ENCODE data around the gene KCTD17. TPM values are rescaled to one million over a fixed set of nuclear protein-coding genes. Genes with fewer than 3 reads are reported as not detected.

Gene KCTD17
- total RNA-seq, 1 experiment from 2014 or later, result 29.5 TPM

DNA sequence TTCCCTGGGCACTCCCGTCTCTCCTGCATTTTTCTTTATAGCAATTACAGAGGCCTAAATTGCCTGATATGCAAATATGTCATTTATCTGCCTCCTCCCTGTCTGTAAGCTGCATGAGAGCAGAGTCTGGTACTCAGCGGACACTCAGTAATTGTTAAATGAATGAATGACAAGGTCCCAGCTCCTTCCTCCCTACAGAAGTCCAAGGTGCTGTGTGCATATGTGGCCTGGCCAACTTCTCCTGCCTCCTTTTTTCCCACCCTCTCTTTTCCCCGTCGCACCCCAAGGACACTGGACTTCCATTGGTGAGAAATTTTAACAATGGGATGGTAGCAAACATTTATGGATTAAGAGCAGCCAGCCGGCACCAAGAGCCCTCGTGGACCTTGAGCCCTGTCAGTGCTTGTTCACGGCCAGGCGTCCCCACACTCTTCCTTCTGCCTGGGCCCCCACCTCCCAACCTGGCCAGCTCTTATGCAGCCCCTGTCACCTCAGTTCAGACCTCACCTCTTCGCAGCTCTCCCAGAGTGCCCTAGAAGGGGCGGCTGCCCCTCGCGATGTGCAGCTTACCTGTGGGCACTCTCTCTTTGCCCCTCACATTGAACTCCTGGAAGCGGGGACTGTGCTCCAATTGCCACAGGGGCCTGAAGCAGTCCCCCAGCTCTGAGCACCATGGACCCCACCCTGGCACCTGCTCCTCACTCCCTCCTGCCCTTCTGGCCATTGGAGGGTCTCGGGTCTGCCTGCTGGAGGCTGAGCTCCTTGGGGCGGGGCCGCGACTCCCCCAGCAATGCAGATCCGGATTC lies 56.5 kb downstream of the KCTD17 start:
- no peak for DNase-seq (ENCODE audit: low read depth in 1 of 2, low spot score in 2 of 2)
- Histone ChIP-seq H3K4me1 (replicated peaks) (no peaks in the 10 kb centered on the region), H3K9me3 (replicated peaks) (no peaks in the 10 kb centered on the region), H3K4me3 (no peak overlapping the region), H3K27ac (no peak overlapping the region), H3K27me3 (replicated peaks) (peaks cover 25% of the 10 kb centered on the region), H3K36me3 (no peaks in the 10 kb centered on the region)

- Histone ChIP-seq H3K9me3 (replicated peaks) (no peaks in the 10 kb centered on the region), H3K36me3 (no peaks in the 10 kb centered on the region), H3K4me1 (replicated peaks) (no peaks in the 10 kb centered on the region), H3K27me3 (replicated peaks) (peaks cover 17% of the 10 kb centered on the region), H3K4me3 (no peak within 1 kb of the TSS), H3K27ac (no peak within 1 kb of the TSS)
- DNase-seq (ENCODE audit: low read depth in 1 of 2, low spot score in 2 of 2), result no peak
Observed at GRCh38 chr22:37109242-37109917, 57.8 kb downstream of the KCTD17 start, which contains the start of gene TMPRSS6. Gene TMPRSS6, minus strand, starts transcription at chr22:37109713. Its CDS starts 6,296 bp downstream, at chr22:37103417.

DNA sequence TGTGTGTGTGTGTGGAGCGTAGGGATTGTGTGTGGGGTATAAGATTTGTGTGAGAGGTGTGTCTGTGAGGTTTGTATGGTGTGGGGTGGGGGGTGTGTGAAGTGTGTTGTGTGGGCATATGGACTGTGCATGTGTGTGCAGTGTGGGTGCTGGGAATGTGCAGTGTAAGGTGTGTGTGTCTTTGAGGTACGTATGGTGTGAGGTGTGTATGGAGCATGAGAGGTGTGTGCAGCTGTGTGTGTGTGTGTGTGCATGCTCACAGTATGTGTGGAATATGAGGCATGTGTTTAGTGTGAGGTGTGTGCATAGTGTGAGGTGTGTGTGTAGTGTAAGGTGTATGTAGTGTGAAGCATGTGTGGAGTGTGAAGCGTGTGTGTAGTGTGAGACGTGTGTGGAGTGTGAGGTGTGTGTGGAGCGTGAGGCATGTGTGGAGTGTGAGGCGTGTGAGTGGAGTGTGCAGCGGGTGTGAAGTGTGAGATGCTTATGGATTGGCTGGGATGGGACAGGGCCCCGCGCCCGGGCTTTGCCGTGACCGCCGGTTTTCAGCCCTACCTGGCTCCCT lies 59.7 kb downstream of the KCTD17 start:
- H3K4me1 ChIP-seq (replicated peaks), result no peaks in the 10 kb centered on the region
- H3K27ac ChIP-seq, result no peak overlapping the region
- H3K4me3 ChIP-seq, result no peak overlapping the region
- no peaks in the 10 kb centered on the region for H3K9me3 ChIP-seq (replicated peaks)
- no peaks in the 10 kb centered on the region for H3K36me3 ChIP-seq
- DNase-seq (ENCODE audit: low read depth in 1 of 2, low spot score in 2 of 2), result no peak
- H3K27me3 ChIP-seq (replicated peaks), result peaks cover 21% of the 10 kb centered on the region

DNA sequence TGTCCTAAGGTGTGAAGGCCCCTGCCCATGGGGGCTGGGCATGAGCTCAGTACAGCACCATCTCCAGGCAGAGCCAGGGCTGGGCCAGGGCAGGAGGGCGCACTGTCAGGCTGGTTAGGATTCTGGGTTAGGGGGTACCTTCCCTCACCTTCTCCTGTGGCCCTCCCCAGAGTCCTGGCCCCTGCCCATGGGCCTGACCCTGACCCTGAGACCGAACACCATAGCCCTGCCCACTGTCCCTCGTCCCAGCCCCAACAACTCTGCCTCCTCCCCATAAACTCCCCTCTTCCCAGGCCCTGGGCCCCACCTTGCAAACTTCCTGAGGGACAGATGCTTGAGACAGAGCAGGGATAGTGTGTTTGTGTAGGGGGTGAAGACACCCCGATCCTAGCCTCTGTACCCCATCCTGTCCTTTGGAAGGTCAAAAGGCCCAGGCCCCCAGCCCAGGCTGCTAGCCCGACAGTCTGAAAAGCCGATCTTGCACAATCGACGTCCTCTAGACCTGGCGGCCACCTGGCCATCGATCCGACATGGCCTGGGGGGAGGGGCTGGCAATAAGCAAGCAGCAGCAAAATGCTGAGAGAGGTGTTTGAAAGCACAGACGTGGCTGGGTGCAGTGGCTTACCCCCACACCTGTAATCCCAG lies 60.7 kb downstream of the KCTD17 start:
- H3K36me3 ChIP-seq, result no peaks in the 10 kb centered on the region
- no peak overlapping the region for H3K4me3 ChIP-seq
- no peaks in the 10 kb centered on the region for H3K4me1 ChIP-seq (replicated peaks)
- H3K9me3 ChIP-seq (replicated peaks), result no peaks in the 10 kb centered on the region
- no peak overlapping the region for H3K27ac ChIP-seq
- no peak for DNase-seq (ENCODE audit: low read depth in 1 of 2, low spot score in 2 of 2)
- H3K27me3 ChIP-seq (replicated peaks), result peaks cover 21% of the 10 kb centered on the region

Other genes with a start within 250 kb of the KCTD17 start
- not detected in 2 replicates for gene PVALB, start 234.7 kb upstream of the KCTD17 start, total RNA-seq (2014; rRNA removed; shearing (Covaris generic))
- gene NCF4, start 190.7 kb upstream of the KCTD17 start, total RNA-seq (2014; rRNA removed; shearing (Covaris generic)), result not detected in 2 replicates
- gene CSF2RB, start 138.1 kb upstream of the KCTD17 start, total RNA-seq (2014; rRNA removed; shearing (Covaris generic)), result 0.03 TPM in 1 of 2 replicates, not detected in the other
- 12.7 and 38.0 TPM in 2 replicates for gene TST, start 32.3 kb upstream of the KCTD17 start, total RNA-seq (2014; rRNA removed; shearing (Covaris generic))
- 37.3 and 38.3 TPM in 2 replicates for gene MPST, start 32.0 kb upstream of the KCTD17 start, total RNA-seq (2014; rRNA removed; shearing (Covaris generic))
- not detected in 2 replicates for gene TMPRSS6, start 58.0 kb downstream of the KCTD17 start, total RNA-seq (2014; rRNA removed; shearing (Covaris generic))
- not detected in 2 replicates for gene IL2RB, start 98.2 kb downstream of the KCTD17 start, total RNA-seq (2014; rRNA removed; shearing (Covaris generic))
- 3.4 and 4.7 TPM in 2 replicates for gene C1QTNF6, start 136.5 kb downstream of the KCTD17 start, total RNA-seq (2014; rRNA removed; shearing (Covaris generic))
- not detected in 2 replicates for gene SSTR3, start 160.7 kb downstream of the KCTD17 start, total RNA-seq (2014; rRNA removed; shearing (Covaris generic))
- 2.0 and 2.1 TPM in 2 replicates for gene RAC2, start 192.5 kb downstream of the KCTD17 start, total RNA-seq (2014; rRNA removed; shearing (Covaris generic))
- gene CYTH4, start 230.8 kb downstream of the KCTD17 start, total RNA-seq (2014; rRNA removed; shearing (Covaris generic)), result 1.1 TPM in 1 of 2 replicates, not detected in the other